Fibroblast of the conjunctiva (primary cell): Measurements from ENCODE around the gene PSMF1.

ENCODE experiments used
- DNase-seq: peaks from one replicate; pipeline ENCODE4 v3.0.0-alpha.2; 2010; ENCODE audit warnings: low read depth

The PSMF1 gene

GRCh38 chr20:1190847-1191246 is 72.4 kb downstream of the PSMF1 start:
- DNase-seq: no peak

GRCh38 chr20:1191299-1191698 is 72.9 kb downstream of the PSMF1 start:
- no peak for DNase-seq

- DNase-seq: no peak
Measured at GRCh38 chr20:1195226-1195625, 76.8 kb downstream of the PSMF1 start.

DNA sequence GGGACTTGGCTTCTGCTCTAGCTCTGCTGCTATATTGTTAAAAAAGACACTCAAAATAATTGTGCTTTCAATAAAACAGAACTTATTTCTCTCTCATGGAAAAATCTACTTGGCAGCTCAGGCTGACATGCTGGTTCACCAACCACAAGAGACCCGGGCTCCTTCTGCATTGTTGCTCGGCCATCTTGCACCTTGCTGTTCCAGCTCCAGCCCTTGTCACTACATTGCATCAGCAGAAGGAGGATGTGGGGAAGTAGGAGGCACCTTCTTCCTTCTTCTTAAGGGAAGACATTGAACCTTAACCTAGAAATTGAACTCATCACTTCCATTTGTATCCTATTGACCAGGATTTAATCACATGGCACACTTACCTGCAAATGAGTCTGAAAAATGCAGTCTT is 78.2 kb downstream of the PSMF1 start:
- no peak for DNase-seq

- no peak for DNase-seq
Measured at GRCh38 chr20:1197801-1198200, 79.4 kb downstream of the PSMF1 start.

- no peak for DNase-seq
Measured at GRCh38 chr20:1198751-1199150, 80.3 kb downstream of the PSMF1 start.

- DNase-seq: no peak
Measured at GRCh38 chr20:1199212-1199873, 80.9 kb downstream of the PSMF1 start.

GRCh38 chr20:1199964-1200363 is 81.6 kb downstream of the PSMF1 start:
- DNase-seq: no peak

- no peak for DNase-seq
Measured at GRCh38 chr20:1202762-1203504, 84.5 kb downstream of the PSMF1 start, which contains the start of gene C20orf202. C20orf202 (plus strand) TSS chr20:1203454; CDS start chr20:1203586, 132 bp downstream.

DNA sequence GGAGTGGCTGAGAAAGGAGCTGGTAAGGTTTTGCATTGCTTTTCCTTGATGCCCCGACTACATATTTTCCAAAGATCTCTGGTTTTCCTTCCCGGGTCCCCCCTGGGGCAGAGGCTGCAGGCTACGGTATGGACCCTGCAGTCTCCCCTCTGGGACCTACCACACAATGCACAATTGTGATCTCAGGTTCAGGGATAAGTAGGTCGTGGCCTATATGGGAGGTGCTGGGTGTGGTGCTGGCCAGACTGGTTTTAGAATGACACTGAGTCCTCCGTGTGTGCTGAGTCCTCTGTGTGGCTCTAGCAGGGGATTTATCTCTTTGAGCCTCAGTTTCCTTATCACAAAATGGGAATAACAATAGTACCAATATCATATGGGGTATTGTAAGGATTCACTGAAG is 85.2 kb downstream of the PSMF1 start:
- no peak for DNase-seq

GRCh38 chr20:1204113-1204512 is 85.7 kb downstream of the PSMF1 start:
- DNase-seq: no peak

DNA sequence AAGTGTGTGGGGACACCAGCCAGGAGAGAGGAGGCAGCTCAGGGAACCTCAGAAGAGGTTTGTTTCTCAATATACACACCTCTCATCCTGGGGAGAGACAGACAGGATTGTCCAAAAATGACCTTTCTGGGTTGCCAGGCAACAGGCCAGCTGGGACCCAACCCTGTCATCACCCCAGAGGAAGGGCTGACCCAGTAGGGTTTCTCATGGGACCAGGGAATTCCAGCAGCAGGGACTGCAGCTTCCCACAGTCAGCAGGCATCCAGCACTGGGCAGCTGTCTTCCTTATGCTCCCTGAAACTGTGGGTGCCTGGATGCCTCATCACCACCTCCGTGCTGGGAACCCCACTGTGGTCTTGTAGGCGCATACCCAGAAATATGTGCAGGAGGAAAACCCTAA is 86.2 kb downstream of the PSMF1 start:
- no peak for DNase-seq

GRCh38 chr20:1205802-1206201 is 87.4 kb downstream of the PSMF1 start:
- no peak for DNase-seq

DNA sequence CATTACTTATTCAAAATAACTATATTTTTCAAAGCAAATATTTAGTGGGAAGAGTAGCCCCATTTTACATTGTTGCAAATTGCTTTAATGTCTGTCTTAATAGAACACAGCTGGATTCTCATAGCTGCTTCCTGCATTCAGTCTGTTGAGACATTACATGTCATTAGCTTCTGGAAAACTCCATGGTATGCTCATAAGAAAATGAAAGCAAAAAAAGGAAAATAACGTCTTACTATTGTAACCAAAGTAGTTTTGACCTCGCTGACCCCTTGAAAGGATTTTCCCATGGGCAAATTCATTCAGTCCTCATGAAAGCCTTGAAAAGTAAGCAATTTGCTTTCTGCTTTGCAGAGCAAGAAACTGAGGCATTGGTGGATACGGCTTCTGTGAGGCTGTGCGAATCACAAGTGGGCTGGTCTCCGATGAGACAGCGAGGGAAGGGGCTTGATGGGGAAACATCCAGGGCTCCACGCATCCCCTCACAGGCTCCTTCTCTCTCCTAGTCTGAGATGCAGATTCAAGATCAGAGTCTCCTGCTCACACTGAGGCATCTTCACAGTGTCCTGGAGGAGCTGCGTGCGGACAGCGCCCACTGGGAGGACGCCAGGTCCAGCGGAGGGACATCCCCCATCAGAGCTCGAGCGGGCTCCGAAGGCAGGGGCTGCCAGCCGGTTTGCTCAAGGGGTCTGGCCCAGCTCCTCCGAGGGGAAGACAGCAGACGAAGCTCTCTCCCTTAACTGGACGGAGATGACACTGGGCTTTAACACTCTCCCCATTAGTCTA is 88.2 kb downstream of the PSMF1 start:
- no peak for DNase-seq

DNA sequence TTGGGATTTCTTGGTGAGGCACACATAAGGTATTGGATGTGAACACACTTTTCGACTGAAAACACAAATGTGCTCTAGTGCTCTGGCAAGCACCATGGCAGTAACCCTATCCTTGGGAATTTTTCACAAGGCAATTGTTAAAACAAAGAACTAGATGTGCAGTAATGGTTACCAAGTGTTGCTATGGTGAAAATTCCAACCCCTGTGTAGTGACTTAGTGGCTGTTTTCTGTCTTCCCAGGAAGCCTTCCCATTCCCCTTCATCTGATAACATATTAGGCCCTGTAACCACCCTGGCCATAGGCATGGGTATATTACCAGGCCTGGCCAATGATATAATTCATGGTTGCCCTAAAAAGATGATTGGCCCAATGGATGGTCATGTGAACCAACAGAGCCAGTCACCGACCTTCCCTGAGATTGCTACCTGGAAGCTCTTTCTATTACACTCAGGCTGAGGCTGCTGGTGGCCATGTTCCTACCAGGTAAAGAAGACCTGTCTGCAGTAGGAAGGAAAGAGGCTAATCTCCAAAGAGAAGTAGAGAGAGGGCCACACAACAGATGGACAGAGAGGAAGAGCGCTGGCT is 89.0 kb downstream of the PSMF1 start:
- DNase-seq: no peak

DNA sequence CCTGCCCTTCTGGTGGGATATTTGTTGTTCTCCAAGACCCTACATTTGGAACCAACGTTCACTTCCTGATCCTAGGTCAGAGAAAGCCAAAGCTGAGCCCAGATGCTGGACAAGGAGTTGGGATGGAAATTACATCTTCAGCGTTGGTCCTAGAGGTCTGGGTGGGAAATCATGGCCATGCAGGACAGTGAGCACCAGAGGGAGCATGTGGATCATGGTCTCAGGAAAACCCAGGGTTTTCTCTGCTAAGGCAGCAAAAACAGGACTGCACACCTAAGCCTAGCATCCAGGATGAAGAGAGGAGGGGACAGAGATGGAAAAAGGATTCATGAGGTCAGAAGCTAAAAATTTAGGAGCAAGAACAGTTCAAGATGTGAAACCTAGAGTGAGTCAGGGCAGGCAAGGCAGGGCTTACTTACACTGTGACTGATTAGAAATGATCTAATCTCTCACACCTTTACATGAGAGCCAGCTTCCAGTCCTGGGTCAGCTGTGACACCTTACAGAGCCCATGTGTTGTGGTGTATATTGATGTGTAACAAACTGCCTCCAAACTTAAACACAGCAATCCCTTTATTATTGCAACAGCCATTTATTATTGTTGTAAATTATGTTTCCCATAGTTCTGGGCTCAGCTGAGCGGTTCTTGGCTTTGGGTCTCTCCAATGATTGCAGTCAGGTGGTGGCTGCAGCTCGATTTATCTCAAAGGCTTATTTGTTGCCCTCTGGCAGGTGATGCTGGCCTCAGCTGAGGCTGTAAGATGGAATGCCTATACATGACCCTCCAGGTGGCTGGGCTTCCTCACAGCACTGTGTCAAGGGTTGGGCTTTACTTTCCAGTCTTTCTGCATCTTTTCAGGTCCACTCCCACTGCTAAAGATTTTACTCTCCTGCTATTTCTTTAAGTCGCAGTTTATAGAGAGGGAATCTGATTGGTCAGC is 91.3 kb downstream of the PSMF1 start:
- no peak for DNase-seq

DNA sequence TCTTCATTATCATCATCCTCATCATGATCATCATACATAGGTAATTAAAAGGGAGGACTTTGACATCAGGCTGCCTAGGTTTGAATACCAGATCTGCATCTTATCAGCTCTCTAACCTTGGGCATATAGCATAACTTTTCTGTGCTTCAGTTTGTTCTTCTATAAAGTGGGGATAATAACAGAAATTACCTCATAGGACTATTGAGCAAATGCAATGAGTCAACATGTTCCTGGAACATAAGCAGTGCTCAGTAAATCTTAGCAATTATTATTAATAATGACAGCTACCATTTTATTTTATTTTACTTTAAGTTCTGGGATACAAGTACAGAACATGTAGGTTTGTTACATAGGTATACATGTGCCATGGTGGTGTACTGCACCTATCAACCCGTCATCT is 92.1 kb downstream of the PSMF1 start:
- no peak for DNase-seq

GRCh38 chr20:1212023-1212422 is 93.6 kb downstream of the PSMF1 start:
- no peak for DNase-seq

DNA sequence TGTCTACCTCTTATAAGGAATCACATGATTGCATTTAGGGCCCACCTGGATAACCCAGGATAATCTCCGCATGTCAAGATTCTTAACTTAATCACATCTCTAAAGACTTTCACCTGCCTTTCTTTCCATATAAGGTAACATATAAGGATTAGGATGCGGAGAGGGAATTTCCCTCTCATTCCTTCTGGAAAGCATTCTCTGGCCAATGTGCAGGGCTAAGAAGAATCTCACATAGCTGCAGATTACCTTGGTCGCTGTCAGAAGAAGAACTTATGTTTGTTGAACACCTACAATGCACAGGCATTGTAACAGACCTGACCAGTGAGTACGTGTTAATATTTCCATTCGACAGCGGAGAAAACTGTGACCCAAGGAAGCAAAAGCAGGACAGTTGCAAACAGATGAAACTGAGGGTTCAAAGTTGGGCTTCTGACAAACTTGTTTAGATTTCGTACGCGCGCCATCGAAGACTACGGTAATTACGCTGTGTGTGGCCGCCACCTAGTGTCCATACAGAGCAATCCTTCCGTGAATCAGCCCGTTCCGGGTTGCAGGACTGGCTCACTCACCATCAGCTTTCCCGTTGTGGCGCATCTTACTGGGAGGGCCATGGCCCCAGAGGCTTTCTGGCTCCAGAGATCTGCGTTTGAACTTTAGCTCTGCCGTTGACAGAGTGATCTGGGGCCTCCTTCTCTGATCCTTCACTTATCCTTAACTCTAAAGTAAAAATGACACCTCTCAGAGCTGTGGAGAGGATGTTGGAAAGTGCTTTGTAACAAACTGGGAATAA is 94.4 kb downstream of the PSMF1 start:
- DNase-seq: peak; percentile 43

- no peak for DNase-seq
Measured at GRCh38 chr20:1214838-1215261, 96.4 kb downstream of the PSMF1 start.
